AG09309 (cell line): ENCODE data around the gene MGAT3.

ENCODE experiments used
- DNase-seq: peaks from one replicate; pipeline ENCODE4 v3.0.0-alpha.2; 2010; ENCODE audit warnings: low read depth
- H3K4me3 ChIP-seq: 2 replicates; pipeline ENCODE4 v1.5.1; 2011; ENCODE audit warnings: mild to moderate bottlenecking, low read depth, low read length, moderate library complexity; ENCODE audit not compliant: control insufficient read depth
- TF ChIP-seq, protein P1 (sequence below): IDR thresholded peaks from 2 replicates; pipeline ENCODE4 v1.5.1; 2011; ENCODE audit warnings: mild to moderate bottlenecking, low read depth, low read length, inconsistent platforms; ENCODE audit not compliant: insufficient read depth, control insufficient read depth; ENCODE audit errors: missing control alignments

The MGAT3 gene

DNA sequence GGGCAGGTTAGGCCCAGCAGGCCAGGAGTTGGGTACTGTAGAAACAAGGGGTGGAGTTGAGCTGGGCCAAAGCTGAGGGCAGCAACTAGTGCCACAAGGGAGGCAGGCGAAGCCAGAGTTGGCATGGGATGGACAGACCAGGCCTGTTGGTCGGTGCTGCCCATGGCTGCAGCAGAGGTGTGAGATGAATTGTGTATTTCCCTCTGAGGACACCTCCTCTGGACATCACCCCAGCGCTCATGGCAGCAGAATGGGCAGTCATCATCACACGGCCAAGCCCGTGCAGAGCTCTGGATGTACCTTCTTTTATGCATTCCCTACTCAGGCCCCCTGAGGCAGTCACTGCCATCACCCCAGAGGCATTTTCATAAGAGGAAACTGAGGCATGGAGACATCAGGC lies 36.9 kb upstream of the MGAT3 start:
- DNase-seq = no peak

GRCh38 chr22:39421691-39422090 lies 35.1 kb upstream of the MGAT3 start:
- TF ChIP-seq, protein P1, sequence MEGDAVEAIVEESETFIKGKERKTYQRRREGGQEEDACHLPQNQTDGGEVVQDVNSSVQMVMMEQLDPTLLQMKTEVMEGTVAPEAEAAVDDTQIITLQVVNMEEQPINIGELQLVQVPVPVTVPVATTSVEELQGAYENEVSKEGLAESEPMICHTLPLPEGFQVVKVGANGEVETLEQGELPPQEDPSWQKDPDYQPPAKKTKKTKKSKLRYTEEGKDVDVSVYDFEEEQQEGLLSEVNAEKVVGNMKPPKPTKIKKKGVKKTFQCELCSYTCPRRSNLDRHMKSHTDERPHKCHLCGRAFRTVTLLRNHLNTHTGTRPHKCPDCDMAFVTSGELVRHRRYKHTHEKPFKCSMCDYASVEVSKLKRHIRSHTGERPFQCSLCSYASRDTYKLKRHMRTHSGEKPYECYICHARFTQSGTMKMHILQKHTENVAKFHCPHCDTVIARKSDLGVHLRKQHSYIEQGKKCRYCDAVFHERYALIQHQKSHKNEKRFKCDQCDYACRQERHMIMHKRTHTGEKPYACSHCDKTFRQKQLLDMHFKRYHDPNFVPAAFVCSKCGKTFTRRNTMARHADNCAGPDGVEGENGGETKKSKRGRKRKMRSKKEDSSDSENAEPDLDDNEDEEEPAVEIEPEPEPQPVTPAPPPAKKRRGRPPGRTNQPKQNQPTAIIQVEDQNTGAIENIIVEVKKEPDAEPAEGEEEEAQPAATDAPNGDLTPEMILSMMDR = no peak
- H3K4me3 ChIP-seq = no peak overlapping the region
- no peak for DNase-seq

More for the DNA sequence above, 36.9 kb upstream of the MGAT3 start:
- TF ChIP-seq, protein P1 = no peak
- H3K4me3 ChIP-seq = no peak overlapping the region

DNA sequence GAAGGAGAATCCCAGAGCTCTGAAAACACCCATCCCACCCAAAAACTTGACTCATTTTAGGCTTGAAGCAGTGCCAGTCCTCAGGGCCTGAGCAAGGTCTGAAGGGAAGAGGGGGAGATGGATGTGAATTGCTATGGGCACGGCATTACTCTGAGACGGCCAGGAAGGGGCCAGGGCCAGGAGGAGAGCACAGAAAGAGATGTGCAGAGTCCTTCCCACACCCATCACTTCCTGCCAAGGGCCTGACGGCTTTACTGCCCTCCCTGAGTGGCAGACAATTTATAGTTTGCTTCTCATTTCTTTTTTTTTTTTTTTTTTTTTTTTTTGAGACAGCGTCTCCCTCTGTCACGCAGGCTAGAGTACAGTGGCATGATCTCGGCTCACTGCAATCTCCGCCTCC lies 34.7 kb upstream of the MGAT3 start:
- TF ChIP-seq, protein P1 = no peak
- no peak overlapping the region for H3K4me3 ChIP-seq

DNA sequence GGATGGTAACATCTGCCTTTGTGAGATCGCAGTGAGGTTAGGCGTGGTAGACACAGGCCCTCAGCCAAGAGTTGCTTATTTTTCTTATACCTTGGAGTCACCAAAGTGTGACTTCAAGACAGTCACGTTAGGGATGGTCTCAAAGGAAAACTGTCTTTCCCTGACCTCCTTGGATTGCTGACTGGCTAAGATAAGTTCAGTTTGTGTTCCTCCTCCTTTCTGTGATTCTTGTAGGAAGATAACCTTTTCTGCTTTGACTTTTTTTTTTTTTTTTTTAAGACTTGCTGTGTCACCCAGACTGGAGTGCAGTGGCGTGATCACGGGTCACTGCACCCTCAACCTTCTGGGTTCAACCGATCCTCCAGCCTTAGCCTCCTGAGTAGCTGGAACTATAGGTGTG lies 34.1 kb upstream of the MGAT3 start:
- H3K4me3 ChIP-seq = no peak overlapping the region
- DNase-seq = no peak
- TF ChIP-seq, protein P1 = no peak

More for the DNA sequence above, 34.7 kb upstream of the MGAT3 start:
- no peak for DNase-seq

GRCh38 chr22:39423976-39424375 lies 32.8 kb upstream of the MGAT3 start:
- TF ChIP-seq, protein P1 = no peak
- H3K4me3 ChIP-seq = no peak overlapping the region
- no peak for DNase-seq

DNA sequence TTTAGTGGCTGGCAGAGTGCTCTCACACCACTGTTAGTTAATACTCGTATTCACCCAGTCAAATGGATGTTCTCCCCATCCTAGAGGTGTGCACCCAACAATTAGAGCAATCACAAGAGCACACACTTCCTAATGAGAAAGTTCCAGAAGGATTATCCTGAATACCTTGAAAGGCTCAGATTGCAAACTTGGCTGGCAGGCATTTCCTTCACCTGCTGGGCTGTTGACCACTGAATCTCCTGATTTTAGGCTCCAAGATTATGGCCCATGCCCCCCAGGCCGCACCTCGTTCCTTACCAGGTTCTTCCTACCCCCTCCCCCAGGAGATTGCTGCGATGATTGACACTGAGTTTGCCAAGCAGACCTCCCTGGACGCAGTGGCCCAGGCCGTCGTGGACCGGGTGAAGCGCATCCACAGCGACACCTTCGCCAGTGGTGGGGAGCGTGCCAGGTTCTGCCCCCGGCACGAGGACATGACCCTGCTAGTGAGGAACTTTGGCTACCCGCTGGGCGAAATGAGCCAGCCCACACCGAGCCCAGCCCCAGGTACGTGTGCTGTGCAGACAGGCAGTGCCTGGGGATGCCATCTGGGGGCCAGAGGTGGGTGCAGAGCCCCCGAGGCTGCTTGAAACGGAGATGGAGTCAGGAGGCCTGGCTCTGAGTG lies 30.3 kb upstream of the MGAT3 start:
- TF ChIP-seq, protein P1 = no peak
- H3K4me3 ChIP-seq = no peak overlapping the region
- DNase-seq = no peak
